Smooth muscle cell of bladder (primary cell): ENCODE results near the gene NPIPB13. TPM values are rescaled to one million over a fixed set of nuclear protein-coding genes. Genes with fewer than 3 reads are reported as not detected.

Experiments used
- total RNA-seq: library from RNA; depleted of rRNA; stranded (reverse); fragments of >200 nt; gene quantifications from 2 replicates; pipeline ENCODE4 v1.2.3, GENCODE V29; 2014

NPIPB13 gene
- 0.43 and 1.8 TPM in 2 replicates for total RNA-seq

GRCh38 chr16:30248379-30248778, at the start of gene NPIPB13:
Gene NPIPB13, minus strand, starts transcription at chr16:30248479. Its CDS starts 2,906 bp downstream, at chr16:30245573.

GRCh38 chr16:30199049-30199448, 49.2 kb downstream of the NPIPB13 start, which contains the start of gene SULT1A3:
Gene SULT1A3, plus strand, starts transcription at chr16:30199255. Its CDS starts 1,474 bp downstream, at chr16:30200729.

Other genes starting within 250 kb of the NPIPB13 start
- gene DOC2A, start 237.5 kb downstream of the NPIPB13 start, total RNA-seq = 0.28 TPM in 1 of 2 replicates, not detected in the other
- not detected in 2 replicates for gene C16orf92, start 225.3 kb downstream of the NPIPB13 start, total RNA-seq
- gene TLCD3B, start 217.2 kb downstream of the NPIPB13 start, total RNA-seq = 0.09 TPM in 1 of 2 replicates, not detected in the other
- gene ALDOA, start 182.7 kb downstream of the NPIPB13 start, total RNA-seq = 617 and 861 TPM in 2 replicates
- 193 and 224 TPM in 2 replicates for gene PPP4C, start 172.5 kb downstream of the NPIPB13 start, total RNA-seq
- under 0.01 and 0.09 TPM in 2 replicates for gene TBX6, start 156.6 kb downstream of the NPIPB13 start, total RNA-seq
- gene YPEL3, start 152.3 kb downstream of the NPIPB13 start, total RNA-seq = 6.3 and 10.2 TPM in 2 replicates
- 0.71 and 1.6 TPM in 2 replicates for gene GDPD3, start 134.9 kb downstream of the NPIPB13 start, total RNA-seq
- gene MAPK3, start 125.3 kb downstream of the NPIPB13 start, total RNA-seq = 28.4 and 41.2 TPM in 2 replicates
- 0.46 and 0.71 TPM in 2 replicates for gene CORO1A, start 64.9 kb downstream of the NPIPB13 start, total RNA-seq
- gene BOLA2B, start 54.8 kb downstream of the NPIPB13 start, total RNA-seq = 20.8 and 31.1 TPM in 2 replicates
- 20.9 and 21.2 TPM in 2 replicates for gene SLX1A, start 54.6 kb downstream of the NPIPB13 start, total RNA-seq
- 2.4 and 3.4 TPM in 2 replicates for gene SULT1A3, start 49.2 kb downstream of the NPIPB13 start, total RNA-seq
- gene CD2BP2, start 106.8 kb upstream of the NPIPB13 start, total RNA-seq = 33.8 and 39.1 TPM in 2 replicates
- gene TBC1D10B, start 122.0 kb upstream of the NPIPB13 start, total RNA-seq = 17.1 and 19.9 TPM in 2 replicates
- not detected in 2 replicates for gene MYL11, start 126.3 kb upstream of the NPIPB13 start, total RNA-seq
- not detected in 2 replicates for gene SEPTIN1, start 134.1 kb upstream of the NPIPB13 start, total RNA-seq
- gene ZNF48, start 146.9 kb upstream of the NPIPB13 start, total RNA-seq = 4.6 and 5.5 TPM in 2 replicates
- 9.8 and 10.5 TPM in 2 replicates for gene ZNF771, start 159.1 kb upstream of the NPIPB13 start, total RNA-seq
- 5.5 and 6.9 TPM in 2 replicates for gene DCTPP1, start 181.6 kb upstream of the NPIPB13 start, total RNA-seq
- gene SEPHS2, start 197.4 kb upstream of the NPIPB13 start, total RNA-seq = 11.1 and 13.7 TPM in 2 replicates
- not detected in 2 replicates for gene ITGAL, start 224.3 kb upstream of the NPIPB13 start, total RNA-seq